Body of pancreas (tissue), 4 donors: ENCODE data around the gene CIROP. TPM values are rescaled to one million over a fixed set of nuclear protein-coding genes. Genes with fewer than 3 reads are reported as not detected.

Experiments used
- ATAC-seq: fragments of 150-250 bp; one replicate; pipeline ENCODE4 v1.9.1; 2016
- DNase-seq, 4 donors: peaks; one replicate each; pipeline ENCODE4 v3.0.0-alpha.2; 2019
- H3K27ac ChIP-seq, 4 donors: fragments of 200-600 bp; sonication (generic); 1 replicate in 3 of 4; 2 replicates in 1 of 4; pipeline versions ENCODE4 v1.5.1 to v1.6.1; 2016 to 2019; ENCODE audit warnings: mild to moderate bottlenecking in 1 of 4, mixed read lengths in 1 of 4, moderate library complexity in 1 of 4
- H3K27me3 ChIP-seq, 2 donors: fragments of 200-600 bp; sonication (generic); one replicate each; pipeline ENCODE4 v1.6.0; 2016; ENCODE audit warnings: mild to moderate bottlenecking in 1 of 2
- H3K36me3 ChIP-seq, 2 donors: fragments of 200-600 bp; sonication (generic); replicated peaks in 1 of 2; 2 replicates each; pipeline ENCODE4 v1.5.1; 2016; ENCODE audit warnings: low read depth in 2 of 2; ENCODE audit not compliant: insufficient read depth in 1 of 2
- H3K4me1 ChIP-seq: fragments of 200-600 bp; sonication (generic); one replicate; pipeline ENCODE4 v1.6.0; 2016
- H3K4me3 ChIP-seq, 2 donors: fragments of 200-600 bp; sonication (generic); 1 replicate in 1 of 2; 2 replicates in 1 of 2; pipeline ENCODE4 v1.5.1; 2016 to 2019
- H3K9me3 ChIP-seq, 3 donors: fragments of 200-600 bp; sonication (generic); 1 replicate in 2 of 3; 2 replicates in 1 of 3; pipeline ENCODE4 v1.5.1; 2016
- CTCF ChIP-seq, 7 experiments: fragments of 450-650 bp in 4 of 7; fragments of 200-600 bp in 3 of 7; sonication (generic) in 3 of 7; IDR thresholded peaks; one replicate each; pipeline ENCODE4 v1.5.1; 2016 to 2019; ENCODE audit warnings: antibody characterized with exemption in 7 of 7
- POLR2A ChIP-seq, 3 donors: fragments of 450-650 bp; IDR thresholded peaks; one replicate each; pipeline ENCODE4 v1.6.1; 2016; ENCODE audit warnings: antibody characterized with exemption in 3 of 3, mild to moderate bottlenecking in 2 of 3
- WGBS, 2 donors: methylation state at CpG; one replicate each; pipeline ENCODE4 v1.1.5; 2017; 5-methylcytosine and 5-hydroxymethylcytosine counted together
- intact Hi-C: fragments of 100-400 bp; cut with DNase I; formaldehyde crosslinking; loops from one replicate; pipeline ENCODE4 v1.15.1; 2023
- total RNA-seq, 2 donors: library from RNA; depleted of rRNA; stranded (reverse); fragments of >200 nt; gene quantifications; one replicate each; pipeline ENCODE4 v1.1.0, GENCODE V29; 2016

The CIROP gene
- total RNA-seq, 2 donors from 2014 or later: not detected

GRCh38 chr14:23056956-23057756 lies 47.6 kb downstream of the CIROP start, which contains the start of gene CDH24:
CDH24 (minus strand) TSS chr14:23057520; CDS start chr14:23055733, 1,787 bp downstream.
- Histone ChIP-seq H3K4me3 (peak within 1 kb of the TSS; percentile 40 to 63), H3K36me3 (peaks cover 11 to 15% of the 10 kb centered on the region in 2 donors), H3K27ac (peak within 1 kb of the TSS; percentile 56 to 73 (median 68)), H3K4me1 (peaks cover 28% of the 10 kb centered on the region), H3K9me3 (no peaks in the 10 kb centered on the region), H3K27me3 (no peaks in the 10 kb centered on the region)
- TF ChIP-seq CTCF (IDR thresholded peaks at IDR 0.05): no peak
- TF ChIP-seq POLR2A (IDR thresholded peaks at IDR 0.05): no peak
- ATAC-seq (peak; percentile 73), DNase-seq (peak; percentile 73 to 82 (median 76))
- 5 to 15% methylated on average over 13 to 34 of the region's 73 CpGs for WGBS, 2 donors
- intact Hi-C loops: loop anchor here (5.0 kb wide), 1 partner anchor 70 kb away; no protein-coding TSS in a partner anchor

- Histone ChIP-seq H3K9me3 (no peaks in the 10 kb centered on the region), H3K36me3 (peaks cover 11 to 15% of the 10 kb centered on the region in 2 donors), H3K27me3 (no peaks in the 10 kb centered on the region), H3K27ac (no peak overlapping the region), H3K4me3 (no peak overlapping the region), H3K4me1 (peaks cover 25% of the 10 kb centered on the region)
- peak; percentile 49 for ATAC-seq
- peak; percentile 68 to 81 (median 74) for DNase-seq
- TF ChIP-seq POLR2A (IDR thresholded peaks at IDR 0.05) (no peak), CTCF (IDR thresholded peaks at IDR 0.05) (peak; percentile 42 to 68 (median 63))
- 17 to 21% methylated on average over 17 of the region's 17 CpGs for WGBS, 2 donors
- intact Hi-C loops: loop anchor here (5.0 kb wide), 1 partner anchor 69 kb away; no protein-coding TSS in a partner anchor
These were observed 48.4 kb downstream of the CIROP start for GRCh38 chr14:23056145-23056955.

GRCh38 chr14:23055621-23056144 lies 49.1 kb downstream of the CIROP start:
- no peak overlapping the region for H3K27ac ChIP-seq
- intact Hi-C loops: loop anchor here (5.0 kb wide), 1 partner anchor 68 kb away; no protein-coding TSS in a partner anchor
- no peak for TF ChIP-seq CTCF (IDR thresholded peaks at IDR 0.05)
- TF ChIP-seq POLR2A (IDR thresholded peaks at IDR 0.05): no peak
- ATAC-seq (no peak), DNase-seq (peak in 2 of 4 donors; percentile 35 to 54)
- peaks cover 25% of the 10 kb centered on the region for H3K4me1 ChIP-seq
- WGBS, 2 donors: 60 to 75% methylated on average over 1 to 6 of the region's 6 CpGs
- no peaks in the 10 kb centered on the region for H3K9me3 ChIP-seq
- H3K4me3 ChIP-seq: no peak overlapping the region
- H3K36me3 ChIP-seq: peaks cover 5 to 10% of the 10 kb centered on the region in 2 donors
- no peaks in the 10 kb centered on the region for H3K27me3 ChIP-seq

- no peak for ATAC-seq
- Histone ChIP-seq H3K27ac (no peak overlapping the region), H3K4me3 (no peak overlapping the region), H3K4me1 (peaks cover 25% of the 10 kb centered on the region), H3K9me3 (no peaks in the 10 kb centered on the region), H3K27me3 (no peaks in the 10 kb centered on the region), H3K36me3 (peaks cover 0 to 7% of the 10 kb centered on the region in 2 donors)
- TF ChIP-seq CTCF (IDR thresholded peaks at IDR 0.05): no peak
- no peak for TF ChIP-seq POLR2A (IDR thresholded peaks at IDR 0.05)
- intact Hi-C loops: loop anchor here (5.0 kb wide), 1 partner anchor 68 kb away; no protein-coding TSS in a partner anchor
- 91 to 93% methylated on average over 11 of the region's 12 CpGs for WGBS, 2 donors
- no peak for DNase-seq
These were observed 49.6 kb downstream of the CIROP start for GRCh38 chr14:23055147-23055550.
